GM18499 (cell line): ENCODE measurements around the gene NPSR1.

Experiments used
- ATAC-seq: cut with Tn5 transposase; IDR thresholded peaks from one replicate; pipeline ENCODE4 v1.9.1; 2021; ENCODE audit warnings: moderate number of reproducible peaks; ENCODE audit not compliant: insufficient read depth, unreplicated experiment

The NPSR1 gene

DNA sequence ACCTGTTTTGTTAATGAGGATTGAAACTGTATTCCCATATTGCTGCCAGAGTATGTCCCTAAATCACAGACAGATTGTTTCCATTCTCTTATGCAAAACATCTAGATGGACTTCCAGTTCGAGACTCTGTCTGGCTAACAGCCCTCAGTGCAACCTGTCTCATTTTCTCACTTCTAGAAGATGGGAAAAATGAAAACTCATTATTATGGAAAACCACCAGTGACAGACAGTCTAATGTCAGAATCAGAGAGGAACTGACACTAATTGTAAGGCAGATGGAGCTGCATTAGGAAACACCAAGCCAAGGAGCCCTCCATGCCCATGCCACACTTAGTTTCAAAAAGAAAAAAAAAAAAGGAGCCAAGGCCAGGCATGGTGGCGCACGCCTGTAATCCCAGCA, 61.6 kb downstream of the NPSR1 start:
- no peak for ATAC-seq

DNA sequence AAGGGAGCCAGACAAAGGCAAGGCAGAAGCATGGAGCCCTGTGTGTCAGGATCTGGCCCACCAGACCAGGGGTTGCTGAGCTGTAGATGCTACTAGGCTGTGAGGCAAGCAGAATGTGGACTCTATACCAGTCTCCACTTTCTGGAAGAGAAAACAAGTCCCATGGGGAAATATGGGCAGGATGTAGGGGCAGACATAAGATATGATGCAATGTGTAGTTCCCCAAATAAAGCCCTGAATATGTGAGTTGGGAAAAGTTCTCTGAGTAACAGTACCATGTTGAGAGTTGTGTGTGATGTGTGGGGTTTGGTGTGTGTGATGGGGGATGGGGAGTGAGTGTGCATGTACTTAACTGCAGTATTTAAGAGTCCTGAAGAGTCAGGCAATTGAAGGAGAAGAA, 62.3 kb downstream of the NPSR1 start:
- no peak for ATAC-seq

- ATAC-seq = no peak
Measured at GRCh38 chr7:34723338-34723737, 65.3 kb downstream of the NPSR1 start.

GRCh38 chr7:34723866-34724490, 66.0 kb downstream of the NPSR1 start:
- ATAC-seq = no peak

GRCh38 chr7:34726221-34726620, 68.2 kb downstream of the NPSR1 start:
- ATAC-seq = no peak

DNA sequence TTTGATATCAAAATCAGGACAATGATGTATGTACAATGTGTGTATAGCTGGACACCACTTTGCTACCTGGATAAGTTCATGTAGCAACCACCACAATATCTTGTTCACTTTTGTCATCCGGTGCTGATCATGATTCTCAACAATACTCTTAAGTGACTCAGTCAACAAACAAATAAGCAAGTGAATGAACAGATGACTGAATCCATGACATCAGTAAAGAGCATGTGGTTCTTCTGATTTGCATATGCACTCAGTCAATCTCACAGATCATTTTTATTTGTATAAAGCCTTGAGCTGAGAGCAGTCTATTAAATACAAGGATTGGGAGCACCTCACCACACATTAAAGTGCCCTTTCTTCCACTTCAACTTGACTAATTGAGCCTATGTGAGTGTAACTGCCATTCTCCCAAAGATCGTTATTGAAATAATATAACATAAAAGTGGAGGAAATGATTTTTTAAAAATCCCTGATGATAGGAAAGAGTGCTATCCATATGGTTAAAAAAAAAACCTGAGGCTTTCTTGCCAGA, 69.5 kb downstream of the NPSR1 start:
- no peak for ATAC-seq

DNA sequence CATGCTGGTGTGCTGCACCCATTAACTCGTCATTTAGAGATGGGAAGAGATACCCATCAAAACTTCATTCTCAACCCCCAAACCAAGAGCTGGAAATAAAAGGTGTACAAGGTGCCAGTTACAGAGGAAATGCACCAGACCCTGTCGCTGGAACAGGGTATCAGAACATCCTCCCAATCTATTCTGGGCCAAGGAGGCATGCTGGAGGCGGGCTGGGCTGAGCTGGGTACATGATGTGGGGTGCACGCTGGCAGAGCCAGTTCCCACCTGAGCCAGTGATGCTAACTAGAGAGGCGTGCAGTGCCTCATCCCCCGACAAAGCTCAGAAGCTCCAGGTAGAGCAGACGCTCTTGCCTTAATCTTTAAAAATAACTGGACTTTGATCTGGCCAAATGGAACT, 70.1 kb downstream of the NPSR1 start:
- ATAC-seq = no peak

- no peak for ATAC-seq
Measured at GRCh38 chr7:34734771-34735170, 76.8 kb downstream of the NPSR1 start.

DNA sequence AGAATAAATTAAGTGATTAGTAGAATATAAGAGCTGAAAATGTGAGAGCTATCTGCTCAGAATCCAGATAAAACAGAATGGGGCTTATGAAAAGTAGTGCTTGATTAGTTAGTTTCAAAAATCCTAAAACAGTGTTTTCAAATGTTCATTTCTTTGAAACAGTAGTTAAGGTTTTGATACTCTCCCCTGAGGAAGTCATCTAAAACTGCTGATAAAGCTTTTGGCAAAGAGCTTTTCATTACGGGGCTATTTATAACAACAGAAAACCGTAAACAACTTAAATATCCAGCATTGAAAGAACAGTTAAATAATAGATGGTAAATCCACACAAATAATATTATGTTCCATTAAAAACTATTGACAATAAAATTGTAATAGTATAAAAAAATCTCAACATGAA, 77.5 kb downstream of the NPSR1 start:
- no peak for ATAC-seq

- ATAC-seq = no peak
Measured at GRCh38 chr7:34739651-34740300, 81.8 kb downstream of the NPSR1 start.

DNA sequence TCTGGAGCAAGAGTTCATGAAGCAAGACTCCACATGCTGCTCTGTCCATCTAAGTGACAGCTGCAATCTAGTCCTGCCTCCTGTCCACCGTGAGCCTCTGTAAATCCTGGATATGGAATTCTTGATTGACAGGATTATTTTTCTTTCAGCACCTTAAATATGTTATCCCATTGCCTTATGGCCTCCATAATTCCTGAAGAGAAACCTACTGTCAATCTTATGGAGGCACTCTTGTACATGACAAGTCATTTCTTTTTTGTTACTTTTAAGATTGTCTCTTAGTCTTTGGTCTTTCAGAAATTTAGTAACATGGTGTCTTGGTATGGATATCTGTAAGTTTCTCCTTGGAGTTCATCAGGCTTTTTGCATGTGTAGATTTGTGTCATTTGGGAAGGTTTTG, 82.8 kb downstream of the NPSR1 start:
- no peak for ATAC-seq

- no peak for ATAC-seq
Measured at GRCh38 chr7:34747176-34747781, 89.3 kb downstream of the NPSR1 start.

DNA sequence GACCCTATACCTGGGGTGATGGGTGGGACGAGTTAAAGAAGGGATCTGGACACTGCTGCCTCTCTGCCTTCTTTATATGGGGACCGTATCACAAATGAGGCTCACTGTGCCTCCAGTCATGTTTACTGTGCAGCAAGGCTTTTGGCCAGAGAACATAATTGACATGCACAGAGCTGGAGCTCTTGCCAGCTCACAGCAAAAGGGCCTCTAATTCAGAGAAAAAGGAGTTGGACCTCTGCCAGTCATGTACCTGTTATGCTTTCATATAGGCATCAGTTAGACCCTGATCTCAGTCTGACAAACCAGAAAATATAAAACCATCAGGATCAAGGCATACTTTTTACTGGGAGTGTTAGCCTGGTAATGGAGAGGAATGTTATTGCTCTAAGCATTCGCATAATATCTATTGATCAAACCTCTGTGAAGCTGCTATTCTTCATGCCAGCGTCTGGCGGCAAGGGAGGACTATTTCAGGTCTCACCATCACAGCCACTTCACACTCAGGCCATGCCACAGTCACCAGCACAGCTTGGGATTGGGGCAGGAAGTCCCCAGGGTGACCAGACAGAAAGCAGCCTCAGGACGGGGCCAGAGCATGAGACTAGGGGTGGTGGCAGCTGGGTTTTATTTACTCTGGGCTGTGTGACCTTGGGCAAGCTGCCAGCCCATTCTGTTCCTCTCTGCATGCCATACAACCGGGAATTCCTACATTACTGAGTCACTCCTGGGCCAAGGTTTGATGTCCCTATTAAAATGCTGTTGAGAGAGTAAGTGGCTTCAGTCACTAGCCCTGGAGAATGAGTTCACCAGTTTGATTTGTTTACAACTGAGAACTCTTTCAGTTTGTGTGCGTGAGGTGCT, 90.1 kb downstream of the NPSR1 start:
- ATAC-seq = no peak

DNA sequence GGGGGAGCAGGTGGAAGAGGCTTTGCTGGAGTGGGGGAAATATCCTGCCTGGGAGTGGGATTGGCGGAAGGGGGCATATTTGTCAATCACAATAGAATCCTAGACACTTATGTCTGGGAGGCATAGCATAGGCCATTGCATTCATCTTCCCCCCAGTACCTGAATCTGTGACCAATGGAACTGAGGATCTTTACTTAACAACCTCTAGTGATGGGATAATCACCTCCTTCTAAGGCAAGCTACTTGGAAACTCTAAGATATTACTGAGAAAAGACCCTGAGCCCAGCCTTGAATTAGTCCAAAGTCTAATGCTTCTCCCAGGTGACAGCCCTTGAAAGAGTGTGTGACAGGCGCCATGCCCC, 90.7 kb downstream of the NPSR1 start:
- ATAC-seq = no peak

DNA sequence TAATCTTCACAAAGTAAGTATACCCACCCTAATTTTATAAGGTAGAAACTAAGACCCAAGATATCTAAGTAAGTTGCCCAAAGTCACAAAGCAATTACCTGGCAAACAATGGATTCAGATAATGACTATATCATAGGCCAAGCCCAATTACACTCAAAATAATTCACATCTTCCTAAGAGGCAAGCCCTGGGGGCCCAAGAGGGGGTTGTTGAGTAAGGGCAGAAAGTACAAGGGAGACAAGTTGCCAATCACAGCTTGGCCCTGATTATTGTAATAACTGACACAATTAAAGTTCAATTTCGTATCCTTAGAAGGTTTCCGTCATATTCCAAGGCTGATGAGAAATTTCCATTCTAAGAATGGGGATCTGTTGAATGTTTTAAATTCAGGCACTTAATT, 91.4 kb downstream of the NPSR1 start:
- ATAC-seq = no peak

GRCh38 chr7:34750209-34750608, 92.2 kb downstream of the NPSR1 start:
- ATAC-seq = no peak

GRCh38 chr7:34750636-34751035, 92.6 kb downstream of the NPSR1 start:
- ATAC-seq = no peak

DNA sequence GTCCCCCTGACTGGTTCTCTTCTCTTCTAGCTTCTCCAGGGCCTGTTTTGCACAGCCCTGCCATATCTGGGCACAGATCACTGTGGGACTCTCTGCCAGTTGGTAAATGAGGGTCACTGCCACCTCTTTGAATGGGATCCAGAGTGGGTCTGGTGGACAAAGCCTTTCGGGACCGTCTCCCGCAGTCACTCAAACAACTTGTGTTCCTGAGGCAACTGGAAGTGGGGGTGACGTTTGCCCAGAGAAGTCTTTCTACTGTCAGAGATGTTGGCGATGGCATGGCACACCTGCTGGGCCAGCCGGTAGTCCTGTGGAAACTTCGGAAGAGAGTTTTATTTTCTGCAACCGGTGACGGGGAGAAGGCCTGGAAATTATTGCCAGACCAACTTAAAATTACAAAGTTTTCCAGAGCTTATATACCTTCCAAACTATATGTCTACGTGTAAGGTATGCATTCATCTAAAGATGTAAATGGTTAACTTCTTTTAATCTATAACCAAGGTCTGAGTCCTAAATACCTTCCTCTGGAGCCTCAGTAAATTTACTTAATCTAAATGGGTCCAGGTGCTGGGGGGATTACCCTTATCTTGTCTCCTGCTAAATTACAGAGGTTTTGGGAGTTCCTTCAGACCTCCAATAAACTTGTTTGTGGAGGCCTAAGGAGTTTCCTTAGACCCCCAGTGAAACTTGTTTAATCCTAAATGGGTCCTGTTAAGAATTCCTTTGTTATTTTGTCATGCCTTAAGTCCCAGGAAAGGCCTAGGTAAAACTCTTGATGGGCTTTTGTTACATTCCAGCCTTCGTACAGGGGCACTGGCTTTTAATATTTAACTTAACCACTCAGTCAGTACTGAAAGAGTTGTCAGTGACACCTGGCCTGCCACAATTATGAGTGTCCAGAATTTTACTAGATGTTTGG, 94.0 kb downstream of the NPSR1 start:
- ATAC-seq = no peak

DNA sequence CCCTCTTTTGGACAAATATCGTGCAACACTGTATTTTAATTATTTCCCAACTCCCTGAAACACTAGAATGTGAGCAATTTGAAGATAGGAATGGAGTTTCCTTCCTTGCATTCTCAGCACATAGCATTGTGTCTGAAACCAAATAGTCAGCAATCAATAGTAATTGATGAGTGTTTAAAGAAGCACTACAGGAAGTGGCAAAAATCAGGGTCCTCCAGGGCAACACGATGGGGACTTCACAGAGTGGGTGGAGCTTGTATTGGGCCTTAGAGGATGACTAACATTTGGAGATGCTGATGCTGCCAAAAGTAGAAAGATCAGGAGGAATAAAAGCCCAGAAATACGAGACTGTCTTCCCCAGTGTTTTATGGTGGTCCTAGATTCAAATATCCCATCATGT, 94.9 kb downstream of the NPSR1 start:
- no peak for ATAC-seq

- no peak for ATAC-seq
Measured at GRCh38 chr7:34755008-34755407, 97.0 kb downstream of the NPSR1 start.
